Type B pancreatic cell (in vitro differentiated cells): ENCODE results near the gene CPLX1. TPM values are rescaled to one million over a fixed set of nuclear protein-coding genes. Genes with fewer than 3 reads are reported as not detected.

Experiments used
- DNase-seq: peaks from one replicate; pipeline ENCODE4 v3.0.0; 2021; ENCODE audit warnings: mixed read lengths; ENCODE audit not compliant: unreplicated experiment; ENCODE audit errors: extremely low spot score
- H3K27ac Mint-ChIP-seq: 2 replicates; pipeline ENCODE4 v1.8.0; 2021; ENCODE audit warnings: mild to moderate bottlenecking, mixed read lengths
- H3K27me3 Mint-ChIP-seq: 2 replicates; pipeline ENCODE4 v1.8.0; 2021; ENCODE audit warnings: mixed read lengths
- H3K36me3 Mint-ChIP-seq: 2 replicates; pipeline ENCODE4 v1.8.0; 2021; ENCODE audit warnings: mixed read lengths
- H3K4me1 Mint-ChIP-seq: one replicate; pipeline ENCODE4 v1.8.0; 2021; ENCODE audit warnings: mixed read lengths; ENCODE audit not compliant: unreplicated experiment
- H3K4me3 Mint-ChIP-seq: 2 replicates; pipeline ENCODE4 v1.8.0; 2021; ENCODE audit warnings: mild to moderate bottlenecking, mixed read lengths
- H3K9me3 Mint-ChIP-seq: 2 replicates; pipeline ENCODE4 v1.8.0; 2021; ENCODE audit warnings: mixed read lengths
- CTCF ChIP-seq: fragments of 200-600 bp; sonication (generic); conservative IDR thresholded peaks from 2 replicates; pipeline ENCODE4 v1.5.0; 2021; ENCODE audit warnings: antibody characterized with exemption, mild to moderate bottlenecking
- total RNA-seq: library from RNA; stranded (reverse); gene quantifications from 2 replicates; pipeline ENCODE4 v1.2.1, GENCODE V29; 2021; ENCODE audit warnings: low replicate concordance

Gene CPLX1
- total RNA-seq, 1 donor from 2014 or later, result 5.6 TPM

- Mint-ChIP-seq H3K4me1 (no peaks in the 10 kb centered on the region), H3K27ac (no peak overlapping the region), H3K27me3 (peaks cover 62% of the 10 kb centered on the region), H3K4me3 (no peak overlapping the region), H3K36me3 (no peaks in the 10 kb centered on the region), H3K9me3 (no peaks in the 10 kb centered on the region)
- DNase-seq, result no peak
- TF ChIP-seq CTCF, result no peak
These were observed 2.0 kb downstream of the CPLX1 start for GRCh38 chr4:823761-824460.

- H3K27ac Mint-ChIP-seq, result no peak overlapping the region
- no peaks in the 10 kb centered on the region for H3K9me3 Mint-ChIP-seq
- H3K36me3 Mint-ChIP-seq, result no peaks in the 10 kb centered on the region
- no peak for DNase-seq
- H3K4me3 Mint-ChIP-seq, result no peak overlapping the region
- no peak for TF ChIP-seq CTCF
- no peaks in the 10 kb centered on the region for H3K4me1 Mint-ChIP-seq
- H3K27me3 Mint-ChIP-seq, result peaks cover 60% of the 10 kb centered on the region
These were observed 2.7 kb downstream of the CPLX1 start for GRCh38 chr4:823176-823760.

- H3K4me1 Mint-ChIP-seq, result no peaks in the 10 kb centered on the region
- no peak for DNase-seq
- no peaks in the 10 kb centered on the region for H3K36me3 Mint-ChIP-seq
- H3K4me3 Mint-ChIP-seq, result no peak overlapping the region
- H3K9me3 Mint-ChIP-seq, result no peaks in the 10 kb centered on the region
- H3K27ac Mint-ChIP-seq, result no peak overlapping the region
- TF ChIP-seq CTCF, result no peak
- H3K27me3 Mint-ChIP-seq, result peaks cover 53% of the 10 kb centered on the region
These were observed 3.4 kb downstream of the CPLX1 start for GRCh38 chr4:822361-823175.

- TF ChIP-seq CTCF, result no peak
- H3K27me3 Mint-ChIP-seq, result peaks cover 55% of the 10 kb centered on the region
- DNase-seq, result no peak
- H3K36me3 Mint-ChIP-seq, result no peaks in the 10 kb centered on the region
- no peak overlapping the region for H3K27ac Mint-ChIP-seq
- H3K9me3 Mint-ChIP-seq, result no peaks in the 10 kb centered on the region
- H3K4me3 Mint-ChIP-seq, result no peak overlapping the region
- no peaks in the 10 kb centered on the region for H3K4me1 Mint-ChIP-seq
These were observed 4.3 kb downstream of the CPLX1 start for GRCh38 chr4:821631-822030.

GRCh38 chr4:821181-821591 lies 4.7 kb downstream of the CPLX1 start:
- no peak for DNase-seq
- peaks cover 57% of the 10 kb centered on the region for H3K27me3 Mint-ChIP-seq
- TF ChIP-seq CTCF, result no peak

More at GRCh38 chr4:821181-821591, 4.7 kb downstream of the CPLX1 start:
- H3K9me3 Mint-ChIP-seq, result no peaks in the 10 kb centered on the region
- H3K36me3 Mint-ChIP-seq, result no peaks in the 10 kb centered on the region
- H3K4me3 Mint-ChIP-seq, result no peak overlapping the region
- no peaks in the 10 kb centered on the region for H3K4me1 Mint-ChIP-seq
- no peak overlapping the region for H3K27ac Mint-ChIP-seq
